H1 (cell line): ENCODE results near the gene EZH2. TPM values are rescaled to one million over a fixed set of nuclear protein-coding genes. Genes with fewer than 3 reads are reported as not detected.

Experiments used
- CTCF ChIA-PET: fragments of 300-600 bp; sonication (Branson Sonifier 250); formaldehyde crosslinking; loops from one replicate; lab custom pipeline; 2021; ENCODE audit not compliant: partially characterized antibody; lab: Charles Lee
- POLR2A ChIA-PET: fragments of 300-600 bp; sonication (Branson Sonifier 250); formaldehyde crosslinking; loops from one replicate; lab custom pipeline; 2021; ENCODE audit warnings: inconsistent platforms; ENCODE audit not compliant: partially characterized antibody; lab: Charles Lee
- DNase-seq, 2 experiments: peaks; one replicate each; pipeline versions ENCODE4 v3.0.0 to v3.0.0-alpha.2; 2010 to 2022; ENCODE audit warnings: low spot score in 2 of 2, low read depth in 1 of 2, mixed read lengths in 1 of 2
- FAIRE-seq: peaks from 2 replicates; lab custom pipeline; 2011; peaks lifted over from hg19 to GRCh38; lab: Jason Lieb, UNC
- H2AFZ ChIP-seq: 2 replicates; pipeline ENCODE4 v1.8.1; 2012; ENCODE audit warnings: low read length, inconsistent platforms
- H2AK5ac ChIP-seq: 2 replicates; pipeline ENCODE4 v1.6.1; 2013; ENCODE audit warnings: low read depth, low read length
- H2BK120ac ChIP-seq: replicated peaks from 2 replicates; pipeline ENCODE3; 2013; ENCODE audit warnings: low read depth, low read length, inconsistent platforms
- H2BK12ac ChIP-seq: 2 replicates; pipeline ENCODE4 v1.6.1; 2013; ENCODE audit warnings: low read depth, low read length
- H2BK15ac ChIP-seq: 2 replicates; pipeline ENCODE4 v1.6.1; 2013; ENCODE audit warnings: low read length
- H2BK20ac ChIP-seq: 2 replicates; pipeline ENCODE4 v1.6.1; 2013; ENCODE audit warnings: low read length
- H2BK5ac ChIP-seq: 2 replicates; pipeline ENCODE4 v1.6.1; 2013; ENCODE audit warnings: low read depth, low read length
- H3K14ac ChIP-seq: 2 replicates; pipeline ENCODE4 v1.6.1; 2013; ENCODE audit warnings: inconsistent platforms; ENCODE audit not compliant: insufficient read length
- H3K18ac ChIP-seq: 2 replicates; pipeline ENCODE4 v1.6.1; 2013; ENCODE audit warnings: low read length; ENCODE audit errors: extremely low read depth
- H3K23ac ChIP-seq: 2 replicates; pipeline ENCODE4 v1.6.1; 2013; ENCODE audit warnings: inconsistent platforms; ENCODE audit not compliant: insufficient read length
- H3K23me2 ChIP-seq: 2 replicates; pipeline ENCODE4 v1.6.1; 2013; ENCODE audit warnings: low read depth, low read length
- H3K27ac ChIP-seq: 2 replicates; pipeline ENCODE4 v1.6.1; 2011; ENCODE audit warnings: low read depth, low read length, inconsistent platforms
- H3K27me3 ChIP-seq, 4 experiments: replicated peaks in 1 of 4; 1 replicate in 1 of 4; 2 replicates in 3 of 4; pipeline versions ENCODE4 v1.6.1 to v1.8.1; 2011 to 2013; ENCODE audit warnings: low read length in 3 of 4, mild to moderate bottlenecking in 3 of 4, inconsistent platforms in 2 of 4, mixed read lengths in 2 of 4, moderate library complexity in 1 of 4; ENCODE audit not compliant: control insufficient read depth in 3 of 4, insufficient read depth in 3 of 4; ENCODE audit errors: extremely low read depth in 1 of 4
- H3K36me3 ChIP-seq, 4 experiments: 2 replicates each; pipeline versions ENCODE4 v1.6.1 to v1.8.1; 2011 to 2013; ENCODE audit warnings: mild to moderate bottlenecking in 4 of 4, low read length in 3 of 4, moderate library complexity in 2 of 4, control low read depth in 1 of 4, inconsistent platforms in 1 of 4; ENCODE audit not compliant: insufficient read depth in 4 of 4, control insufficient read depth in 2 of 4
- H3K4ac ChIP-seq: replicated peaks from 2 replicates; pipeline ENCODE3; 2013; ENCODE audit warnings: low read length, low read depth, mixed read lengths, inconsistent platforms; ENCODE audit not compliant: insufficient read length
- H3K4me1 ChIP-seq, 4 experiments: replicated peaks in 1 of 4; 1 replicate in 1 of 4; 2 replicates in 3 of 4; pipeline versions ENCODE4 v1.6.1 to v1.8.1; 2011 to 2013; ENCODE audit warnings: low read length in 3 of 4, inconsistent platforms in 2 of 4, mixed read lengths in 1 of 4; ENCODE audit not compliant: insufficient read depth in 4 of 4, control insufficient read depth in 3 of 4
- H3K4me2 ChIP-seq, 2 experiments: 2 replicates each; pipeline versions ENCODE4 v1.6.1 to v1.8.1; 2011 to 2013; ENCODE audit warnings: low read depth in 2 of 2, low read length in 2 of 2, control low read depth in 1 of 2, inconsistent platforms in 1 of 2, mild to moderate bottlenecking in 1 of 2; ENCODE audit not compliant: insufficient read depth in 1 of 2
- H3K4me3 ChIP-seq, 4 experiments: fragments of 200-600, 300-600 bp in 1 of 4; sonication (generic), shearing (Covaris generic), sonication (Bioruptor Twin) in 1 of 4; 2 replicates each; pipeline versions ENCODE4 v1.5.1 to v1.8.1; 2011 to 2016; ENCODE audit warnings: low read length in 4 of 4, low read depth in 3 of 4, control low read depth in 2 of 4, inconsistent platforms in 2 of 4, mild to moderate bottlenecking in 2 of 4, mixed read lengths in 1 of 4, moderate library complexity in 1 of 4; ENCODE audit not compliant: insufficient read depth in 2 of 4; ENCODE audit errors: extremely low read depth in 1 of 4
- H3K56ac ChIP-seq: replicated peaks from 2 replicates; pipeline ENCODE3; 2013; ENCODE audit warnings: low read depth, mild to moderate bottlenecking, mixed read lengths, low read length, inconsistent platforms; ENCODE audit not compliant: insufficient read length
- H3K79me1 ChIP-seq: 2 replicates; pipeline ENCODE4 v1.6.1; 2013; ENCODE audit warnings: low read depth, low read length, control low read depth
- H3K79me2 ChIP-seq, 2 experiments: 2 replicates each; pipeline versions ENCODE4 v1.6.1 to v1.8.1; 2012 to 2013; ENCODE audit warnings: low read length in 2 of 2, mild to moderate bottlenecking in 2 of 2, inconsistent platforms in 1 of 2; ENCODE audit not compliant: insufficient read depth in 2 of 2, control insufficient read depth in 1 of 2
- H3K9ac ChIP-seq, 4 experiments: replicated peaks in 1 of 4; 1 replicate in 1 of 4; 2 replicates in 3 of 4; pipeline versions ENCODE4 v1.6.1 to v1.8.1; 2011 to 2013; ENCODE audit warnings: low read depth in 3 of 4, low read length in 3 of 4, control low read depth in 2 of 4, mild to moderate bottlenecking in 2 of 4, moderate library complexity in 2 of 4, inconsistent platforms in 1 of 4; ENCODE audit errors: extremely low read depth in 1 of 4
- H3K9me3 ChIP-seq, 2 experiments: 2 replicates each; pipeline versions ENCODE4 v1.6.1 to v1.8.1; 2012 to 2013; ENCODE audit warnings: mild to moderate bottlenecking in 2 of 2, moderate library complexity in 2 of 2, control low read depth in 1 of 2, inconsistent platforms in 1 of 2, low read depth in 1 of 2, low read length in 1 of 2, mixed read lengths in 1 of 2; ENCODE audit not compliant: insufficient read depth in 2 of 2
- H4K20me1 ChIP-seq, 2 experiments: replicated peaks in 1 of 2; 2 replicates each; pipeline versions ENCODE3 to v1.8.1; 2011 to 2013; ENCODE audit warnings: inconsistent platforms in 2 of 2, low read length in 2 of 2, mild to moderate bottlenecking in 1 of 2; ENCODE audit not compliant: insufficient read depth in 2 of 2, control insufficient read depth in 1 of 2
- H4K5ac ChIP-seq: 2 replicates; pipeline ENCODE4 v1.6.1; 2013; ENCODE audit warnings: low read length, low read depth, mixed read lengths, inconsistent platforms; ENCODE audit not compliant: insufficient read length
- H4K8ac ChIP-seq: 2 replicates; pipeline ENCODE4 v1.8.0; 2013; ENCODE audit warnings: mild to moderate bottlenecking, moderate library complexity, low read length, inconsistent platforms; ENCODE audit not compliant: insufficient read depth; ENCODE audit errors: extremely low read depth
- H4K91ac ChIP-seq: replicated peaks from 2 replicates; pipeline ENCODE3; 2013; ENCODE audit warnings: low read length, mixed read lengths, inconsistent platforms; ENCODE audit not compliant: insufficient read length
- ASH2L ChIP-seq: fragments of 200-600, 300-600 bp; sonication (generic); IDR thresholded peaks from one replicate; pipeline ENCODE4 v1.7.1; 2017; ENCODE audit warnings: low read length
- BACH1 ChIP-seq: IDR thresholded peaks from 2 replicates; pipeline ENCODE4 v1.6.1; 2012; ENCODE audit warnings: low read length, improper control_type of control experiment
- CREB1 ChIP-seq: IDR thresholded peaks from 2 replicates; pipeline ENCODE4 v1.6.1; 2012; ENCODE audit warnings: inconsistent platforms
- HDAC6 ChIP-seq: IDR thresholded peaks from one replicate; pipeline ENCODE4 v1.7.1; 2012; ENCODE audit warnings: low read depth, mild to moderate bottlenecking, inconsistent platforms, low read length, moderate library complexity
- SP2 ChIP-seq: IDR thresholded peaks from 2 replicates; pipeline ENCODE4 v1.6.1; 2012; ENCODE audit warnings: mild to moderate bottlenecking, low read length, inconsistent platforms
- SUZ12 ChIP-seq: fragments of 200-600 bp; sonication (generic); IDR thresholded peaks from 2 replicates; pipeline ENCODE4 v1.6.1; 2012; ENCODE audit warnings: mild to moderate bottlenecking, inconsistent platforms, low read length, moderate library complexity, mixed read lengths
- TAF1 ChIP-seq: IDR thresholded peaks from 2 replicates; pipeline ENCODE4 v1.6.1; 2011; ENCODE audit warnings: mild to moderate bottlenecking, low read depth, low read length
- TBP ChIP-seq: IDR thresholded peaks from 2 replicates; pipeline ENCODE4 v1.6.1; 2011; ENCODE audit warnings: low read depth, low read length, improper control_type of control experiment
- YY1 ChIP-seq: IDR thresholded peaks from 2 replicates; pipeline ENCODE4 v1.6.1; 2011; ENCODE audit warnings: low read depth, mild to moderate bottlenecking, low read length
- WGBS, 2 experiments: shearing (Covaris generic) in 1 of 2; methylation state at CpG; one replicate each; pipeline versions ENCODE4 v1.1.6 to v1.1.7; 2013 to 2015; ENCODE audit warnings: low lambda C conversion rate in 2 of 2, mixed read lengths in 2 of 2, inconsistent platforms in 1 of 2, low coverage in 1 of 2, missing lambda C conversion rate in 1 of 2; ENCODE audit not compliant: insufficient replicate concordance in 2 of 2, insufficient coverage in 1 of 2, insufficient read length in 1 of 2; ENCODE audit errors: extremely low coverage in 1 of 2, missing lambda C conversion rate in 1 of 2; 5-methylcytosine and 5-hydroxymethylcytosine counted together
- polyA plus RNA-seq, 7 experiments: library from polyadenylated mRNA; depleted of rRNA in 3 of 7; stranded (reverse) in 5 of 7; unstranded in 2 of 7; fragments of >200 nt in 5 of 7; fragments of 200-250 nt in 2 of 7; gene quantifications; 1 replicate in 5 of 7; 2 replicates in 1 of 7; 4 replicates in 1 of 7; pipeline versions ENCODE4 v1.2.1 to v1.2.3, GENCODE V29; 2011 to 2013; ENCODE audit warnings: missing spikeins in 2 of 7, mixed read lengths in 2 of 7
- total RNA-seq: library from RNA; stranded (reverse); fragmentation: NEBNext Ultra II Directional; extraction: Animal tissue kit (Norgen Biotek cat#: 25700); gene quantifications from 2 replicates; pipeline ENCODE4 v1.2.1, GENCODE V29; 2021

EZH2 gene
- total and polyA plus RNA-seq, 2 of the 8 experiments (the other 6 are each of a cell fraction or from before 2014, with no cell fraction given), result 28.9 to 49.0 TPM

DNA sequence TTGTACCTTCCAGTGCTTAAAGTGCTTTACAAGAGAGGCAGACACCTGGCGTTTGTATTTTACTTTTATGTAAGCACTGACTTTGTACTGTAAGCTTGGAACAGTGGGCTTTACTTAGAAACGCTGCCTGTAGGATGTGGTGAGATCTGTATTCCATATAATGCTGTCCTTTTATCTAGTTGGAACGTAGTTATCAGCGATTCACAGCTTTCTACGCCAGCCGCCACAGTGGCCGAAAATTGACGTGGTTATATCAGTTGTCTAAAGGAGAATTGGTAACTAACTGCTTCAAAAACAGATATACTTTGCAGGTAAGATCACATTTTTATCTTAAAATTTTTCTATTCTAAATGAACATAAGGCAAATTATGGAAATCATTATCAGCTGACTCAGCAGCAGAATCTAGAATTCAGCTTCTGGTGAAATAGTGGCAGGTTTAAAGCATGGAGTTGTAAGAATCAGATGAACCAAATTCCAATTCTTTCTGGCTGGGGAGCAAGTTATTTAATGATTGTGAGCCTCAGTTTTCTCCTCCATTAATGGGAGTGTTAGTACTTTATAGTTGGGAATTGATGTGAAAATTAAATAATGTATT lies 93.9 kb downstream of the EZH2 start:
- H4K8ac ChIP-seq, result no peak overlapping the region
- no peak overlapping the region for H2BK5ac ChIP-seq
- no peak overlapping the region for H3K4me3 ChIP-seq
- no peak overlapping the region for H3K9ac ChIP-seq
- no peak overlapping the region for H2BK120ac ChIP-seq
- FAIRE-seq (no peak), DNase-seq (no peak)
- no peak overlapping the region for H2AK5ac ChIP-seq
- H3K56ac ChIP-seq, result no peak overlapping the region
- no peak overlapping the region for H3K4ac ChIP-seq
- H3K79me1 ChIP-seq, result peaks cover 5% of the 10 kb centered on the region; the same call in 1 of the 2 replicates
- CTCF ChIA-PET, result interaction anchor here (0.9 kb wide), 2 partner anchors 10 to 16 kb away, joined by 3 read pairs; no protein-coding TSS in a partner anchor
- no peak overlapping the region for H4K5ac ChIP-seq
- H3K79me2 ChIP-seq, result no peaks in the 10 kb centered on the region
- no peak overlapping the region for H3K4me2 ChIP-seq
- H3K23me2 ChIP-seq, result no peaks in the 10 kb centered on the region
- no peak overlapping the region for H3K18ac ChIP-seq
- no peak overlapping the region for H3K27ac ChIP-seq
- H2BK15ac ChIP-seq, result no peak overlapping the region
- peaks cover 16 to 78% (median 57%) of the 10 kb centered on the region in 4 experiments for H3K36me3 ChIP-seq
- no peak overlapping the region for H2AFZ ChIP-seq
- no peaks in the 10 kb centered on the region for H3K9me3 ChIP-seq
- no peak overlapping the region for H2BK12ac ChIP-seq
- no peaks in the 10 kb centered on the region; a peak in 1 of 7 replicates for H3K4me1 ChIP-seq
- 89% methylated on average over 8 of the region's 8 CpGs; no CpG with 5 or more reads in 1 of the 2 experiments for WGBS, 2 experiments
- POLR2A ChIA-PET, result no interaction called here
- H3K27me3 ChIP-seq, result no peaks in the 10 kb centered on the region
- peaks cover 3 to 7% of the 10 kb centered on the region in 2 experiments for H4K20me1 ChIP-seq
- H3K14ac ChIP-seq, result no peak overlapping the region
- H3K23ac ChIP-seq, result no peak overlapping the region
- H2BK20ac ChIP-seq, result no peak overlapping the region
- H4K91ac ChIP-seq, result no peak overlapping the region
- no peak for TF ChIP-seq TAF1
- TF ChIP-seq YY1, result no peak
- TF ChIP-seq SP2, result no peak
- no peak for TF ChIP-seq BACH1
- TF ChIP-seq HDAC6, result no peak
- no peak for TF ChIP-seq TBP
- TF ChIP-seq CREB1, result no peak
- TF ChIP-seq ASH2L, result no peak
- TF ChIP-seq SUZ12, result no peak
